Tongue (tissue), 2 donors: ENCODE results near the gene FTH1. TPM values are rescaled to one million over a fixed set of nuclear protein-coding genes. Genes with fewer than 3 reads are reported as not detected.
"Not testable (repeated sequence)": the region's sequence is repeated elsewhere in the genome, so short reads cannot be mapped to it uniquely, and the experiment has no call there.

Source experiments
- DNase-seq: peaks from one replicate; pipeline ENCODE4 v3.0.0-alpha.2; 2015
- total RNA-seq: library from RNA; depleted of rRNA; stranded (reverse); fragments of >200 nt; gene quantifications from one replicate; pipeline ENCODE4 v1.2.3, GENCODE V29; 2014

The FTH1 gene
- total RNA-seq, 1 donor from 2014 or later, result 714 TPM

GRCh38 chr11:61978703-61979661 lies 11.5 kb upstream of the FTH1 start:
- DNase-seq, result no peak

GRCh38 chr11:61976813-61977475 lies 9.5 kb upstream of the FTH1 start:
- no peak for DNase-seq

DNA sequence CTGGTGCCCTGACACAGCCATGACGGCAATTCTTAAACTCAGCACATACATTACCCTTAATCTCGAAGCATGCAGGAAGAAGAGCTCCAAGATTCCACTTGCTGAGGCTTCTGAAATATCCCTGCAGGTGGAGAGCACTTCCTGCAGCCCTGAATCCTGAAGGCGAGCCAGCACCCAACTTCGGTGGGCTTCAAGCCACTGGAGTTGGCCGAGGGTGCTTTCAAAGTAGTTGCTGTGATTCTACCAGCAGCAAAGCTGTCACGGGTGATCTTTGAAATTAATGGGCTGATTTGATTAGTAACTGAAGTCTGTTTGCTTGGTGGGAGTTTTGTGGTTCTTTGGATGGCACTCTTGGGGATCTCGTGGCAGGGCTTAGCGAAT lies 9.0 kb upstream of the FTH1 start:
- no peak for DNase-seq

- DNase-seq, result no peak
Measured at GRCh38 chr11:61975638-61976419, 8.4 kb upstream of the FTH1 start.

DNA sequence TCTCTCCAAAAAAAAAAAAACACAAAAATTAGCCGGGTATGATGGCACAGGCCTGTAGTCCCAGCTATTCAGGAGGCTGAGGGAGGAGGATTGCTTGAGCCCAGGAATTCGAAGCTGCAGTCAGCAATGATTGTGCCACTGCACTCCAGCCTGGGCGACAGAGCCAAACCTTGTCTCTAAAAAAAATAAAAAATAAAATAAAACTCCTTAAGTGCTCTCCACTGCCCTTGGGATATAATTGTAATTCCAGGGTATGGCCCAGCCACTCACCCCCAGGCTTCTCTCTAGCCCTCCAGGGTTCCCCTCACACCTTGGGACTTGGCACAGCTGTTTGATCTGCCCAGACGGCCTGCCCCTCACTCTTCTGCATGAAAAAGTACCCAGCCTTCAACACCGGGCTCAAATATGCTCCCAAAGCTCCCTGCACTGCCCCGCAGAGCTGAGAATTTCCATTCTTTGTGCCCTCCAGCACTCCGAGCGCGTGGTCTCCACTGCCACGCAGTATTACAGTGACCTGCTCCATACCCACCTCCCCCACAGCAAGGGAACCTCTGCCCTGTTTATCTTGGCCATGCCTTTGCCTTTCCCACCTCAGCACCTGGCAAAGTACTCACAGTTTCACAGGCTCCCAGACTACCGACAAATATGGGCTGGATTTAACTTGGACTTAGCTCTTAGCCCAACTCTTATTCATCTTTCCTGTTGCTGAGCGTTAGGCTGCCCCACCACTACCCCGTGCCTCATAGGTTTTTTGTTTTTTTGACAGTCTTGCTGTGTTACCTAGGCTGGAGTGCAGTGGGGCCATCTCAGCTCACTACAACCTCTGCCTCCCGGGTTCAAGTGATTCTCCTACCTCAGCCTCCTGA lies 7.6 kb upstream of the FTH1 start:
- peak; percentile 31 for DNase-seq

DNA sequence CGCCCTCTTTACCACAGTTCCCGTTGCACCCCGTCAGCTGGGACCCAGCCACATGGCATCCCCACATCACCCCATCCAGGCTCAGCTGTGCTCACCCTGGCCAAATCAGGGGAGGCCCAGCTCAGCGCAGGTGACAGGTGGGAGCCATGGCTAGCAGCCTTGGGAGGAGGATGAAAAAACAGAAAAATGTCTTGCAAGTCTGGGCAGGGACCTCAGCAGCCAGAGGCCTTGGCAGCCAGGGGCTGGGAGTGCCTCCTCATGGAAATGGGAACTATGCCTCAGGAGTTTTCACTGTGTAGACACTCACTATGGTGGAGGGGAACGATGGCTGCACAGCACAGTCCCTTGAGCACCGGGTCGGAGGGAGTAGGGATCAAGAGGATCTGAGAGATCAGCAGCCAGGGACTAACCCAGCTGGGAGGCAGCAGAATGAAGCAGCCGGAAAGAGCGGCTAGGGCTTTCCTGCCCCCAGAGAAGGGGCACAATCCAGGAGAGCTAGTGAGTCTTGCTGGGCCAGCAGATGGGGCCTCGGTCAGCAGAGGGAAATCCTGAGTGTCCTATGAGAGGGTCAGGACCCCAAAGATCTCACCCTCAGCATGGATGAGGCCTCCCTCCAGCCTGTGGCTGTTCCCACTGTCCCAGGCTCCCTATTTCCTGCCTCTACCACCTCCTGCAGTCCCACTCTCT lies 6.2 kb upstream of the FTH1 start:
- peak; percentile 38 for DNase-seq

DNA sequence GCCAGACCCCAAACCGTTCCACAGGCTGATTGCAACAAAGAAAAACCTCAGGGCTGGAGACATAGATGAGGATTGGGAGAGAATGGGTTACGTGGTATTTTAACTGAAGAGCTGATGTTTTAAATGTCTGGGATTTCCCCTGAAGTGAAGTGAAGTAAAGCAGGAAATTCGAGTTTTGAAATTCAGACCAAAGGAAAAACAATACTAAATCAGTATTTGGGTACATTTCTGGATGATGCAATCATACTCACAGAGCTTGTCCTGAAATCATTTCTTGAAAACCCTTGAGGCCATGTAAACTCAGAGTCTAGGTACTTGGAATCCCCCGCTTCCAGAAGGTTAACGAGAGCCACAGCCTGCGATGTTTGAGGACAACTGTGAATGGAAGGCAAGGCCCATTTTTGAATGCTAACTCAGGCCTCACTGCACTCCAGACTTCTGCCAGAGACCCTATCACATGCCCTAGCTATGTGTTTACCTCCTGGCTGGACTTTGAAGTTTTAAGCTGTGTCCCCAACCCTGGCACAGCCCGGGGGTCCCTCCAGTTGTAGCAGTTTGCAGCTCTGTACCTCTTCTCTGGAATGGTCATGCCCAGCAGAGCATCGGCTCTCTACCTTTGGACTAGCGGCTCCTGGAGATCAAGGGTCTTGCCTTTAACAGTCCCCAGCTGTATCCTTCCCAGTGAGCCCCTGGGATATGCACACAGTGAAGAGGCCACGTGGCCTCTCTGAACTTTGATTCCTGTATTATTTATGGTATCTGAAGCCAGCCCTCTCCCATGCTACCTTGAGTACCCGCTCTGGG lies 5.4 kb upstream of the FTH1 start:
- DNase-seq, result peak; percentile 70

GRCh38 chr11:61972112-61972671 lies 4.8 kb upstream of the FTH1 start:
- no peak for DNase-seq

GRCh38 chr11:61971248-61972111 lies 4.0 kb upstream of the FTH1 start:
- peak; percentile 96 for DNase-seq

DNA sequence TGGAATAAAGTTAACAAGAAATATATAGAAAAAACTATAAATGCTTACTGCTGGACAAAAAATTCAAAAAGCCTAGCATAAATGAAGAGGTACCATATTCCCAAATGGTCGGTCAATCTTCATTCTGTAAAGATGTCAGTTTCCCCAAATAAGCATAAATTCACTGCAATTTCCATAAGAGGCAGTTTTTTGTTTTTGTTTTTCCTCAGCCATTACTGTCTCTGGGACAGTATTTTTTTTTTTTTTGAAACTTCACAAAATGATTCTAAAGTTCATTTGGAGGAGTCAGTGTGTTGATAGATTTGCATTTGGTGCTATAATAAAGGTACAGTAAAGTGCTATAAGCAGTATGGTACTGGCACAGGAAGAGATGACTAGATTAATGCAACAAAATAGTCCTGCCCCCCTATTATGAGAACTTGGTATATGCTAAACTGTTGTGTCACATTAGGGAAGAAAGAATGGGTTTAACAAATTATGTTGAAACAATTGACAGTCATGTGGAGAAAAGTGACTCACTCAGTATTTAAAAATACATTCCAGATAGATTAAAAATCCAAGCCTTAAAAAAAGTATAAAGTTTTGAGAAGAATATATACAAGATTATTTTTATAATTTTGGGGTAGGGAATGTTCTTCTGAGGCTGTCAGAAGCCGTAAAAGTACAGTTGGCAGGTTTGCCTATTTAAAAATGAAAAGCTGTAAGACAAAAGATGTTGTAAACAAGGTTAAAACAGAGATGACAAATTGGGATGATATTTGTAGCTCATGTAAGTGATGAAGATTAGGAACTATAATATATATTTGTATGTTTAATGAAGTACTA lies 2.6 kb upstream of the FTH1 start:
- no peak for DNase-seq

- DNase-seq, result no peak
Measured at GRCh38 chr11:61969391-61969758, 1.9 kb upstream of the FTH1 start.

DNA sequence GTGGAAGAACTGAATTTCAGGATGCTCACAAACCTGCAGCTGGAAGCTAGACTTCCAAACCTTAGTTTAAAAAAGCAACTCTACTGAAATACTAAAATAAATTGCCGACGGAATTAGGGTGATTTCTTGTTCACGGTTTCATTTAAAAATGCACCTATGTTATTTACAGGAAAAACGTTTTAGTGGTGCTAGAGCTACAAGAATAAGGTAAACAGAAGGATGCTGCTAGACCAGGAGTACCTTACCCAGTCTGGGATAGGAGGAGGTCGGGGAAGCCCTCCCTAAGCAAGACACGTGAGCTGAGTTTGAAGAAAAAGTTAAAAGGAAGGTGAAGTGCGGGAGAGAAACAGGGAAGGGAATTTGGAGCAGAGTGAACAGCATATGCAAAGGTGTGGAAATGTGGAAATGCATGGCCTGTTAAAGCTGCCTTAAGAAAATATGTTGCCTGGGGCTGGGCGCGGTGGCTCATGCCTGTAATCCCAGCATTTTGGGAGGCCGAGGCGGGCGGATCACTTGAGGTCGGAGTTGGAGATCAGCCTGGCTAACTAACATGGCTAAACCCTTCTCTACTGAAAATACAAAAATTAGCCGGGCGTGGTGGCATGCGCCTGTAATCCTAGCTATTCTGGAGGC lies 1.4 kb upstream of the FTH1 start:
- no peak for DNase-seq

GRCh38 chr11:61967924-61968757 lies 707 bp upstream of the FTH1 start:
- peak; percentile 55 for DNase-seq

DNA sequence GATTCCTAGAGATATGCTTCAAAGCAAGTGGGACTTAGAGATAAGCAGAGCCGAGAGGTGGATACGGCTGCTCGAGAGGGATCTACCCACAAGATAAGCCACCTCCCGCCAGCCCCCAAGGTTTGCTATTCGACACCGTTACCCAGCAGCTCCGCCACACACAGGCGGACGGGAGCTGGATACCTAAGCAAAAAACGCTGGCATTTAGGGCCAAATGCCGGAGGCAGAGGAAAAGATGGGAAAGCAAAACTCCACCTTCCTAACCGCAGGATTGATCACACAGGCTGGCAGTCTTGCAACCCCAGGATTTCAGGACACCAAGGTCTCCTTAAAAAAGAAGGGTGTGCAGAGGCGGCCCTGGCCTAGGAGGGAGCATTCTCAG lies 709 bp downstream of the FTH1 start:
- DNase-seq, result no peak

DNA sequence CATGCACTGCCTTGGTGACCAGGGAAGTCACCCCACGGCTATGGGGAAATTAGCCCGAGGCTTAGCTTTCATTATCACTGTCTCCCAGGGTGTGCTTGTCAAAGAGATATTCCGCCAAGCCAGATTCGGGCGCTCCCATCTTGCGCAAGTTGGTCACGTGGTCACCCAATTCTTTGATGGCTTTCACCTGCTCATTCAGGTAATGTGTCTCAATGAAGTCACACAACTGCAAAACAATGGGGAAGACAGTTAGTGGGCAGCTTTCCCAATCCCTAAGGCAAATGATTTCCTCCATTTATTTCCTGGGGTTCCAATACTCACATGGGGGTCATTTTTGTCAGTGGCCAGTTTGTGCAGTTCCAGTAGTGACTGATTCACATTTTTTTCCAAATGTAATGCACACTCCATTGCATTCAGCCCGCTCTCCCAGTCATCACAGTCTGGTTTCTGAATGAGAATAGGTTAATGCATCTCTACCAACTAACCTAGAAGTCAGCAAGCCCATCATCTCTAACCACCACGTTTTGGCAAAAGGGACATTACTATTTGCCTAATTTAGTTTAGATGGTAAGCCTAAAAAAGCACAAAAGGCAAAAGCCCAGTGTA lies 2.7 kb downstream of the FTH1 start:
- DNase-seq, result not testable (repeated sequence)

GRCh38 chr11:61964058-61964665 lies 3.3 kb downstream of the FTH1 start:
- DNase-seq, result no peak
